Measurements from ENCODE around the gene HIC1. TPM values are rescaled to one million over a fixed set of nuclear protein-coding genes. Genes with fewer than 3 reads are reported as not detected.

HIC1 gene
- 10 to 100 TPM in 1 of 4 donors, 1 to 10 TPM in 3; 2.1 to 14.1 (median 5.9) TPM for total RNA-seq

GRCh38 chr17:2054512-2055291, at the start of gene HIC1:
TSS of gene HIC1 (plus strand) at chr17:2055103. CDS start at chr17:2056691, 1,588 bp downstream.
- DNase-seq: no peak
- 0% methylated on average over 5 of the region's 72 CpGs; no CpG with 5 or more reads in 1 of the 2 donors for WGBS, 2 donors
- peaks cover 0 to 86% (median 7%) of the 10 kb centered on the region in 4 donors for H3K27me3 ChIP-seq

GRCh38 chr17:2008332-2009126, 46.4 kb upstream of the HIC1 start:
- no peak overlapping the region for H3K4me3 ChIP-seq
- no peaks in the 10 kb centered on the region for H3K27me3 ChIP-seq
- no peak for DNase-seq
- no peaks in the 10 kb centered on the region for H3K9me3 ChIP-seq
- intact Hi-C loops (cut with DNase I): no loop called here
- TF ChIP-seq CTCF (IDR thresholded peaks at IDR 0.05) (no peak), POLR2A (IDR thresholded peaks at IDR 0.05) (no peak)
- no peak overlapping the region for H3K27ac ChIP-seq
- no peaks in the 10 kb centered on the region for H3K36me3 ChIP-seq
- H3K4me1 ChIP-seq: peaks cover 16 to 29% (median 22%) of the 10 kb centered on the region in 3 donors
- 74 to 78% methylated on average over 15 of the region's 15 CpGs for WGBS, 2 donors

More at GRCh38 chr17:2054512-2055291, at the start of gene HIC1:
- Histone ChIP-seq H3K9me3 (no peaks in the 10 kb centered on the region), H3K36me3 (peaks cover 0 to 11% (median 0%) of the 10 kb centered on the region in 3 donors), H3K4me1 (peaks cover 47 to 85% (median 64%) of the 10 kb centered on the region in 3 donors), H3K4me3 (peak within 1 kb of the TSS; percentile 48 to 74 (median 60)), H3K27ac (peak within 1 kb of the TSS; percentile 77 to 93 (median 90))
- TF ChIP-seq CTCF (IDR thresholded peaks at IDR 0.05) (peak; percentile 95 to 99 (median 98)), POLR2A (IDR thresholded peaks at IDR 0.05) (peak in 2 of 4 donors; percentile 70 to 88)
- intact Hi-C loops (cut with DNase I): loop anchor here (5.0 kb wide), 1 partner anchor 188 kb away; no protein-coding TSS in a partner anchor

GRCh38 chr17:2009737-2010136, 45.2 kb upstream of the HIC1 start:
- Histone ChIP-seq H3K36me3 (no peaks in the 10 kb centered on the region), H3K4me3 (no peak overlapping the region), H3K27ac (no peak overlapping the region), H3K9me3 (no peaks in the 10 kb centered on the region), H3K27me3 (no peaks in the 10 kb centered on the region), H3K4me1 (peaks cover 16 to 40% (median 25%) of the 10 kb centered on the region in 3 donors)
- DNase-seq: no peak
- TF ChIP-seq CTCF (IDR thresholded peaks at IDR 0.05): no peak
- no peak for TF ChIP-seq POLR2A (IDR thresholded peaks at IDR 0.05)
- WGBS, 2 donors: 89 to 100% methylated on average over 4 to 7 of the region's 10 CpGs
- intact Hi-C loops (cut with DNase I): no loop called here

GRCh38 chr17:2011411-2012371, 43.2 kb upstream of the HIC1 start:
- Histone ChIP-seq H3K4me3 (peak overlapping the region in 1 of 4 donors; percentile 44), H3K36me3 (no peaks in the 10 kb centered on the region), H3K27me3 (no peaks in the 10 kb centered on the region), H3K27ac (peak overlapping the region; percentile 36 to 86 (median 72)), H3K9me3 (no peaks in the 10 kb centered on the region), H3K4me1 (peaks cover 16 to 48% (median 30%) of the 10 kb centered on the region in 3 donors)
- 17 to 20% methylated on average over 15 to 22 of the region's 24 CpGs for WGBS, 2 donors
- intact Hi-C loops (cut with DNase I): no loop called here
- TF ChIP-seq POLR2A (IDR thresholded peaks at IDR 0.05) (no peak), CTCF (IDR thresholded peaks at IDR 0.05) (no peak)
- DNase-seq: no peak
